ENCODE data around the gene TBC1D9B. TPM values are rescaled to one million over a fixed set of nuclear protein-coding genes. Genes with fewer than 3 reads are reported as not detected.
A peak's percentile ranks its signal among the peaks of the same experiment; 100 is the strongest.

The TBC1D9B gene
- total and polyA plus RNA-seq, 8 donors: 42.1 to 87.2 (median 54.9) TPM

DNA sequence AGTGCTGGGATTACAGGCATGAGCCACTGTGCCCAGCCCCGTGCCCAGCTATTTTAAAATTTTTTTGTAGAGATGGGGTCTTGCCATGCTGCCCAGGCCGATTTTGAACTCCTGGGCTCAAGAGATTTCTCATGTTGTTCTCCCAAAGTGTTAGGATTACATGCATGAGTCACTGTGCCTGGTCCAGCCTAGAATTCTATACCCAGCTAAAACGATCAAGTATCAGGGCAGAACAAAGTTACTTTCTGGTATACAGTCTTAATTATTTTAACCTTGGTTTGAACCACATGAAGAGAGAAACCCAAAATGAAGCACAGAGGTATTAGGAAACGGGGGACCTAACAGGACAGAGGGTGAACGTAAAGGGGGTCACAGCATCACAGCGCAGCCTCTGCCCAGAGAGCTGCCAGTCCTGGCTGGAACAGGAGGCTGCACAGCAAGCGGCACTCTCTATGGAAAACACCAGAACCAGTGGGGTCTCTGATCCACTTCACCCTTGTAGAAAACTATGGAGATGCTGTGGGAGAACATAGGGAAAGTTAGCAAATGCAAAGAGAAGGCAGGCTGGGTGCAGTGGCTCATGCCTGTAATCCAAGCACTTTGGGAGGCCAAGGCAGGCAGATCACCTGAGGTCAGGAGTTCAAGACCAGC is 76.8 kb downstream of the TBC1D9B start:
- intact Hi-C loops (cut with DNase I): no loop called here
- no peak for ATAC-seq
- peak in 1 of 6 donors; percentile 14 for DNase-seq
- Histone ChIP-seq H3K36me3 (peaks cover 15 to 87% (median 43%) of the 10 kb centered on the region in 3 donors), H3K4me1 (peaks cover 0 to 5% (median 0%) of the 10 kb centered on the region in 3 donors), H3K9me3 (no peaks in the 10 kb centered on the region), H3K4me3 (no peak overlapping the region), H3K27me3 (no peaks in the 10 kb centered on the region), H3K27ac (no peak overlapping the region)
- TF ChIP-seq, protein P1, sequence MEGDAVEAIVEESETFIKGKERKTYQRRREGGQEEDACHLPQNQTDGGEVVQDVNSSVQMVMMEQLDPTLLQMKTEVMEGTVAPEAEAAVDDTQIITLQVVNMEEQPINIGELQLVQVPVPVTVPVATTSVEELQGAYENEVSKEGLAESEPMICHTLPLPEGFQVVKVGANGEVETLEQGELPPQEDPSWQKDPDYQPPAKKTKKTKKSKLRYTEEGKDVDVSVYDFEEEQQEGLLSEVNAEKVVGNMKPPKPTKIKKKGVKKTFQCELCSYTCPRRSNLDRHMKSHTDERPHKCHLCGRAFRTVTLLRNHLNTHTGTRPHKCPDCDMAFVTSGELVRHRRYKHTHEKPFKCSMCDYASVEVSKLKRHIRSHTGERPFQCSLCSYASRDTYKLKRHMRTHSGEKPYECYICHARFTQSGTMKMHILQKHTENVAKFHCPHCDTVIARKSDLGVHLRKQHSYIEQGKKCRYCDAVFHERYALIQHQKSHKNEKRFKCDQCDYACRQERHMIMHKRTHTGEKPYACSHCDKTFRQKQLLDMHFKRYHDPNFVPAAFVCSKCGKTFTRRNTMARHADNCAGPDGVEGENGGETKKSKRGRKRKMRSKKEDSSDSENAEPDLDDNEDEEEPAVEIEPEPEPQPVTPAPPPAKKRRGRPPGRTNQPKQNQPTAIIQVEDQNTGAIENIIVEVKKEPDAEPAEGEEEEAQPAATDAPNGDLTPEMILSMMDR (IDR thresholded peaks at IDR 0.05): no peak
- no peak for FAIRE-seq
- 93 to 98% methylated on average over 7 of the region's 7 CpGs for WGBS, 2 donors

DNA sequence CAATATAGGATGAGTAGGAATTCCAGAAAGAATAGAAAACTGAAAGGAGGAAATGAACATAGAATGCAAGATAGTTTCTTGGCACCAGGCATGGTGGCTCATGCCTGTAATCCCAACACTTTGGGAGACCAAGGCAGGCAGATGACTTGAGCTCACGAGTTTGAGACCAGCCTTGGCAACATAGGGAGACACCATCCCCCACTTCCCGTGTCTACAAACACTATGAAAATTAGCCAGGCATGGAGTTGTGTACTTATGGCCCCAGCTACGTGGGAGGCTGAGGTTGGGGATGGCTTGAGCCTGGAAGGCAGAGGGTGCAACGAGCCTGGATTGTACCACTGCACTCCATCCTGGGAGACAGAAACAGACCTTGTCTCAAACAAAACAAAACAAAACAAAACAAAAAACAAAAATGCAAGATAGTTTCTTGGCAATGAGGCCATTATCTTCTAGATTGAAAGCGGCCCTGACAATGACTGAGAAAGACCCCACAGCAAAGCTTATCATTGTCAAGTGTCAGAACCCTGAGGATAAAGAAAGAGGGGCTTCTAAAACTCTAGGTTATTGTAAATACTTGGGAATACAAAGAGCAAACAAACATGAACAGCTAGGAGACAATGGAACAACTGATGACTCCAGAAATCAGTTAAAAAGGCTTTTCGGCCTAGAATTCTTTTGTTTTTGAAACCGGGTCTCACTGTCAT is 77.8 kb downstream of the TBC1D9B start:
- DNase-seq (no peak), FAIRE-seq (no peak), ATAC-seq (no peak)
- H3K27me3 ChIP-seq: no peaks in the 10 kb centered on the region
- H3K4me1 ChIP-seq: peaks cover 0 to 5% (median 5%) of the 10 kb centered on the region in 3 donors
- H3K27ac ChIP-seq: no peak overlapping the region
- WGBS, 2 donors: 81 to 85% methylated on average over 7 of the region's 7 CpGs
- no peak overlapping the region for H3K4me3 ChIP-seq
- no peaks in the 10 kb centered on the region for H3K9me3 ChIP-seq
- H3K36me3 ChIP-seq: peaks cover 14 to 90% (median 52%) of the 10 kb centered on the region in 3 donors
- TF ChIP-seq, protein P1 (IDR thresholded peaks at IDR 0.05): no peak
- intact Hi-C loops (cut with DNase I): no loop called here

DNA sequence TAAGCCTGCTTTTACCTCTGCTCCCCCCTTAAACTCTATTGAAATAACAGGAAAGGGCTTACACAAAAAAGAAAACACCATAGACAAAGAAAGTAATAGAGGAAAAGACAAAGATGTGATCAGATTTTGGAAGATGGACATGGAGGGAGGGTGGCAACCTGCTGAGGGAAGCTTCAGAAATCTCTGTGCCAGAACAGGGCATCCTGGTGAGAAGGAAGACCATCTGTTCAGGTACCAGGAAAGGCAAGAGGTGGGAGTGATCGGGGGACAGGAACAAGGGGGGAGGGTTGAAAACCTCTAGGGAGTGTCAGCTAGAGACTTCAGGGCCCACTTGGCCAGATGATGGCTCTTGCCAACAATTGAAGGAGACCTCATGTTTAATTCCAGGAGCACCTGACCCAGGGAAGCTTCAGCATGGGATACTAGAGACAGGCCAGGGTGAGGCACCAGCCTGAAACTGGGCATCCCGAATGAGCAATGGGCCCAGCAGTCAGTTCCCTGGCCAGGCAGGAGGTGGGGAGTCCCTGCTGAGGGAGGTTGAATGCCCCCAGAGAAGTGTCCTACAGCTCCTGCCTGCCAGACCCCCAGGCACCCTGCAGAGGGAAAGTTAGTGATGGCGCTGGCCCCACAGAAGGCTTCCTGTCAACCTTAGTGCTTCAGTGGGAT is 78.8 kb downstream of the TBC1D9B start:
- H3K9me3 ChIP-seq: no peaks in the 10 kb centered on the region
- H3K4me3 ChIP-seq: no peak overlapping the region
- no peak for FAIRE-seq
- no peaks in the 10 kb centered on the region for H3K27me3 ChIP-seq
- WGBS, 2 donors: 95 to 99% methylated on average over 3 of the region's 3 CpGs
- peaks cover 6 to 15% (median 12%) of the 10 kb centered on the region in 3 donors for H3K4me1 ChIP-seq
- intact Hi-C loops (cut with DNase I): no loop called here
- DNase-seq: no peak
- TF ChIP-seq, protein P1 (IDR thresholded peaks at IDR 0.05): no peak
- no peak for ATAC-seq
- peaks cover 14 to 100% (median 61%) of the 10 kb centered on the region in 3 donors for H3K36me3 ChIP-seq
- no peak overlapping the region for H3K27ac ChIP-seq

DNA sequence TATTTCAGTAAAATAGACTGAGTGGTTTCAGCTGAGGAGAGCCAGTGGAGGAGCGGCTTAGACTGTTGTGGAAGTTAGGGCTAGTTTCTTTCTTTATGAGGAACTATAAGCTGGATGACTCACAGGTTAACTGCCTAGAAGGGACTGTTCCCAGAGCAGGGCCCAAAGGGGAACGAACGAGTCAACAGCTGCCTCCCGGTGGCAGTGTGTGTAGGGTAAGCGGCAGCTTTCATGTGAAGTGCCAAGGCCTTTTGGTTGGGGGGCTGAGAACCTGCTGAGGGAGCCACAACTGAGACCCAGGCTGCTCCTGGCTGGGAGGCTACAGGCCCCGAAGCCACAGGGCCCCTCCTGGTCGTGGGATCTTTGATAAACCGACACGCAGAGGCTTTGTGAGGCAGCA is 80.0 kb downstream of the TBC1D9B start:
- no peak overlapping the region for H3K27ac ChIP-seq
- peak in 3 of 4 donors; percentile 30 to 53 (median 53) for ATAC-seq
- no peak for DNase-seq
- FAIRE-seq: no peak
- WGBS, 2 donors: 81% methylated on average over 9 of the region's 9 CpGs
- peaks cover 9 to 94% (median 53%) of the 10 kb centered on the region in 3 donors for H3K36me3 ChIP-seq
- no peak overlapping the region for H3K4me3 ChIP-seq
- H3K27me3 ChIP-seq: no peaks in the 10 kb centered on the region
- no peaks in the 10 kb centered on the region for H3K9me3 ChIP-seq
- TF ChIP-seq, protein P1 (IDR thresholded peaks at IDR 0.05): no peak
- intact Hi-C loops (cut with DNase I): no loop called here
- peaks cover 12 to 23% (median 21%) of the 10 kb centered on the region in 3 donors for H3K4me1 ChIP-seq

Measured in pancreas (tissue), 10 donors.